BJ (cell line): Measurements from ENCODE around the gene TFAP2D. TPM values are rescaled to one million over a fixed set of nuclear protein-coding genes. Genes with fewer than 3 reads are reported as not detected.

Experiments used
- CTCF ChIA-PET: fragments of 350-600 bp; formaldehyde crosslinking; extraction: SDS; loops from one replicate; lab custom pipeline; 2021; ENCODE audit warnings: antibody characterized with exemption, inconsistent platforms; lab: Yijun Ruan, JAX
- POLR2A ChIA-PET: fragments of 300-600 bp; sonication (Branson Sonifier 250); formaldehyde crosslinking; extraction: SDS; loops from one replicate; lab custom pipeline; 2021; ENCODE audit warnings: antibody characterized with exemption; lab: Charles Lee
- DNase-seq: peaks from one replicate; pipeline ENCODE4 v3.0.0-alpha.2; 2011; ENCODE audit warnings: low read depth
- H3K27me3 ChIP-seq: 2 replicates; pipeline ENCODE4 v1.6.0; 2011; ENCODE audit warnings: low read length; ENCODE audit not compliant: control insufficient read depth, insufficient read depth
- H3K36me3 ChIP-seq: 2 replicates; pipeline ENCODE4 v1.5.1; 2011; ENCODE audit warnings: low read length; ENCODE audit not compliant: control insufficient read depth, insufficient read depth
- H3K4me3 ChIP-seq: 2 replicates; pipeline ENCODE4 v1.5.1; 2011; ENCODE audit warnings: low read depth, mild to moderate bottlenecking, control low read depth, low read length
- CTCF ChIP-seq: IDR thresholded peaks from 2 replicates; pipeline ENCODE4 v1.5.1; 2011; ENCODE audit warnings: low read depth, mild to moderate bottlenecking, control low read depth, inconsistent platforms, low read length, moderate library complexity; ENCODE audit not compliant: insufficient read depth
- polyA plus RNA-seq: library from polyadenylated mRNA; depleted of rRNA; stranded (reverse); fragments of >200 nt; gene quantifications from 2 replicates; pipeline ENCODE4 v1.2.3, GENCODE V29; 2011

TFAP2D gene
- polyA plus RNA-seq, 1 experiment, result not detected

- no peak for TF ChIP-seq CTCF
- Histone ChIP-seq H3K4me3 (no peak overlapping the region), H3K36me3 (no peaks in the 10 kb centered on the region), H3K27me3 (peaks cover 7% of the 10 kb centered on the region)
- POLR2A ChIA-PET, result no interaction called here
- CTCF ChIA-PET, result no interaction called here
- no peak for DNase-seq
Observed at GRCh38 chr6:50713977-50714486, 706 bp downstream of the TFAP2D start.

GRCh38 chr6:50714487-50715379 lies 1.4 kb downstream of the TFAP2D start:
- H3K4me3 ChIP-seq, result no peak overlapping the region
- no peak for TF ChIP-seq CTCF
- no peak for DNase-seq
- ChIA-PET CTCF (no interaction called here), POLR2A (no interaction called here)
- H3K36me3 ChIP-seq, result no peaks in the 10 kb centered on the region
- peaks cover 5% of the 10 kb centered on the region for H3K27me3 ChIP-seq

GRCh38 chr6:50716899-50717509 lies 3.7 kb downstream of the TFAP2D start:
- Histone ChIP-seq H3K4me3 (no peak overlapping the region), H3K36me3 (no peaks in the 10 kb centered on the region), H3K27me3 (peaks cover 5% of the 10 kb centered on the region)
- DNase-seq, result no peak
- CTCF ChIA-PET, result no interaction called here
- TF ChIP-seq CTCF, result no peak
- POLR2A ChIA-PET, result no interaction called here

GRCh38 chr6:50717734-50718457 lies 4.6 kb downstream of the TFAP2D start:
- CTCF ChIA-PET, result no interaction called here
- Histone ChIP-seq H3K4me3 (no peak overlapping the region), H3K27me3 (peaks cover 5% of the 10 kb centered on the region), H3K36me3 (no peaks in the 10 kb centered on the region)
- TF ChIP-seq CTCF, result no peak
- POLR2A ChIA-PET, result no interaction called here
- no peak for DNase-seq

- Histone ChIP-seq H3K4me3 (no peak overlapping the region), H3K27me3 (peaks cover 5% of the 10 kb centered on the region), H3K36me3 (no peaks in the 10 kb centered on the region)
- ChIA-PET POLR2A (no interaction called here), CTCF (no interaction called here)
- DNase-seq, result no peak
- TF ChIP-seq CTCF, result no peak
Observed at GRCh38 chr6:50718566-50718965, 5.2 kb downstream of the TFAP2D start.
